Activated CD8-positive, alpha-beta T cell treated with anti-CD3 and anti-CD28 coated beads for 36 hours (primary cell): ENCODE data around the gene VAPB. TPM values are rescaled to one million over a fixed set of nuclear protein-coding genes. Genes with fewer than 3 reads are reported as not detected.

Source experiments
- ATAC-seq: fragments of 200-7000 bp; cut with Tn5 transposase; one replicate; pipeline ENCODE4 v1.10.0; 2021; ENCODE audit warnings: mild to moderate bottlenecking, moderate library complexity
- CTCF ChIA-PET: fragments of 350-600 bp; sonication (Branson Sonifier 250); formaldehyde crosslinking; loops from one replicate; lab custom pipeline; 2021; ENCODE audit warnings: antibody characterized with exemption; lab: Charles Lee
- POLR2A ChIA-PET: fragments of 350-600 bp; sonication (Branson Sonifier 250); formaldehyde crosslinking; loops from one replicate; lab custom pipeline; 2021; ENCODE audit warnings: antibody characterized with exemption; lab: Charles Lee
- DNase-seq: peaks from one replicate; pipeline ENCODE4 v3.0.0-alpha.2; 2020
- H3K27ac Mint-ChIP-seq: one replicate; pipeline ENCODE4 v1.8.0; 2021; ENCODE audit warnings: mild to moderate bottlenecking, mixed read lengths
- H3K27me3 Mint-ChIP-seq: one replicate; pipeline ENCODE4 v1.8.0; 2021; ENCODE audit warnings: mixed read lengths
- H3K36me3 Mint-ChIP-seq: one replicate; pipeline ENCODE4 v1.8.0; 2021; ENCODE audit warnings: low read depth, mixed read lengths
- H3K4me1 Mint-ChIP-seq: one replicate; pipeline ENCODE4 v1.8.0; 2021; ENCODE audit warnings: low read depth, mixed read lengths
- H3K4me3 Mint-ChIP-seq: one replicate; pipeline ENCODE4 v1.8.0; 2021; ENCODE audit warnings: mild to moderate bottlenecking, moderate library complexity, mixed read lengths
- H3K9me3 Mint-ChIP-seq: one replicate; pipeline ENCODE4 v1.8.0; 2021; ENCODE audit warnings: mixed read lengths
- CTCF ChIP-seq: fragments of 200-600 bp; IDR thresholded peaks from one replicate; pipeline ENCODE4 v1.8.0; 2022; ENCODE audit warnings: antibody characterized with exemption, mild to moderate bottlenecking
- intact Hi-C: fragments of 100-400 bp; cut with micrococcal nuclease; formaldehyde crosslinking; loops from one replicate; pipeline ENCODE4 v1.10.0; 2022
- total RNA-seq, 2 experiments: library from RNA; stranded (reverse); gene quantifications; one replicate each; pipeline ENCODE4 v1.2.3, GENCODE V29; 2021

Gene VAPB
- total RNA-seq, 2 experiments from 2014 or later = 46.3 to 46.8 TPM

DNA sequence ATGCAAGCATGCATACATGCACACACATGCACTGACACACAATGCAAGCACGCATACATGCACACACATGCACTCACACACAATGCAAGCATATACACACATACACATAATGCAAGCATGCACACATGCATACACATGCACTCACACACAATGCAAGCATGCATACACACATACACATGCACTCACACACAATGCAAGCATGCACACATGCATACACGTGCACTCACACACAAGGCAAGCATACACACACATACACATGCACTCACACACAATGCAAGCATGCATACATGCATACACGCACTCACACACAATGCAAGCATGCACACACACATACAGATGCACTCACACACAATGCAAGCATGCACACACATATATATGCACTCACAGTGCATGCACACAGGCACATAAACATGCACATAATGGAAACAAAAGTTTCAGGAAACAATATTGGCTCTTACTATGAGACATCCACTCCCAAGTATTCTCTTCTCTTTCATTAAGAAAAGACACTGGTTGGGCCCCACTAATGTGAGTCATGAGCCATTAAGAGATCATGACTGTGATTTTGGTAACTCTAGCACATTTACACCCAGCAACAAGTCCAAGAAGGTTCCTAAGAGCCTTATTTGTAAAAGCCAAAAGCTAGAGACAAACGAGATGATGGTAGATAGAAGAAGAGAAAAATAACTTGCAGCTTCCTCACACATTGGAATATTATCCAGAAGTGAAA lies 103.9 kb downstream of the VAPB start:
- TF ChIP-seq CTCF = no peak
- CTCF ChIA-PET = no interaction called here
- Mint-ChIP-seq H3K36me3 (no peaks in the 10 kb centered on the region), H3K4me1 (no peaks in the 10 kb centered on the region), H3K27ac (no peak overlapping the region), H3K27me3 (no peaks in the 10 kb centered on the region), H3K9me3 (no peaks in the 10 kb centered on the region), H3K4me3 (no peak overlapping the region)
- POLR2A ChIA-PET = no interaction called here
- no peak for DNase-seq
- intact Hi-C loops = no loop called here
- no peak for ATAC-seq

GRCh38 chr20:58494923-58495622 lies 106.0 kb downstream of the VAPB start:
- Mint-ChIP-seq H3K36me3 (no peaks in the 10 kb centered on the region), H3K4me3 (no peak overlapping the region), H3K9me3 (no peaks in the 10 kb centered on the region), H3K27ac (no peak overlapping the region), H3K27me3 (no peaks in the 10 kb centered on the region), H3K4me1 (no peaks in the 10 kb centered on the region)
- POLR2A ChIA-PET = no interaction called here
- DNase-seq (no peak), ATAC-seq (no peak)
- intact Hi-C loops = no loop called here
- TF ChIP-seq CTCF = no peak
- CTCF ChIA-PET = no interaction called here

DNA sequence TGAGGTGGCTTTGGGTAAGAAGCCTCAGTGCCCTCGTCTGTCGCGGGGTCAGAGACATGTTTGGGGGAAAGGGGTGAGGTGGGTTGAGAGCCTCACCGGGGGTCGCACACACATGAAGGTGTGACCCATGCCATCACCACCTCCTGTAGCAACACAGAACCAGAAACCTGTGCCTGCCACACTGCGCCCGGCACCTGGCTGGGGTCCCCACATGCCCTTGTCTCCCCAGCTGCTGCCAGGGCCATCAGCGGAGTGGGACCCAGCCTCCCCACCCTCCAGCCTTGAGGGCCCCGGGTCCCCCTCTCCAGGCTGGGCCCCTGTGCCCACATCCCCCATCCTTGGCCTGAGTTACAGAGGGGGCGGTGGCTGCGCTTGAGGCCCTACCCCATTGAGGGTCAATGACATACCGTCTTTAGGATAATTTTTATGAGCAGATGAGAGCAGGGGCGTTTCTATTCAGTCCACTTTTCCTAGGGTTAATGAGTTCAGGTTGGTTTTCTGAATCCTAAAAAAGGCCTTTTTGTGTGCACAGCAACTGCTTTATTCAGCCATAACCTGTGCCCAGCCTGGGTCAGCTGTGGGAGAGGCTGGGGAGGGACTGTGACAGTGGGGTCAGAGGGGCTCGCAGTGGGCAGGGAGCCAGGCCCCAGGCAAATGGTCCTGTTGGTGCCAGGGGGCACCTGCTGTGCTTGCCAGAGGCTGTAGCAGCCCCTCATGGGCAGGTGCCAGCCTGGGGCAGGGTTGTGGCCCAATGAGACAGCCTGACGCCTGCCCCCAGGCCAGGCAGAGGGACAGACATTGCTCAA lies 106.8 kb downstream of the VAPB start:
- no peaks in the 10 kb centered on the region for H3K4me1 Mint-ChIP-seq
- ChIA-PET POLR2A (no interaction called here), CTCF (no interaction called here)
- no peak overlapping the region for H3K27ac Mint-ChIP-seq
- no peak overlapping the region for H3K4me3 Mint-ChIP-seq
- no peak for DNase-seq
- H3K36me3 Mint-ChIP-seq = no peaks in the 10 kb centered on the region
- intact Hi-C loops = no loop called here
- no peaks in the 10 kb centered on the region for H3K27me3 Mint-ChIP-seq
- no peak for ATAC-seq
- H3K9me3 Mint-ChIP-seq = no peaks in the 10 kb centered on the region
- TF ChIP-seq CTCF = no peak

GRCh38 chr20:58496429-58496769 lies 107.4 kb downstream of the VAPB start:
- DNase-seq = no peak
- Mint-ChIP-seq H3K27ac (no peak overlapping the region), H3K9me3 (no peaks in the 10 kb centered on the region), H3K27me3 (no peaks in the 10 kb centered on the region), H3K4me3 (no peak overlapping the region), H3K4me1 (no peaks in the 10 kb centered on the region), H3K36me3 (no peaks in the 10 kb centered on the region)
- ATAC-seq = no peak
- TF ChIP-seq CTCF = no peak
- POLR2A ChIA-PET = no interaction called here
- CTCF ChIA-PET = no interaction called here
- intact Hi-C loops = no loop called here
